Measurements from ENCODE around the gene USHBP1.

- TF ChIP-seq CTCF (IDR thresholded peaks at IDR 0.05), result no peak
- no peak for TF ChIP-seq POLR2A (IDR thresholded peaks at IDR 0.05)
Observed at GRCh38 chr19:17243211-17243829, 21.2 kb downstream of the USHBP1 start.
